ENCODE data around the gene TARS3. TPM values are rescaled to one million over a fixed set of nuclear protein-coding genes. Genes with fewer than 3 reads are reported as not detected.

The TARS3 gene
- total RNA-seq, 3 donors from 2014 or later = 21.3 to 32.8 (median 25.3) TPM

DNA sequence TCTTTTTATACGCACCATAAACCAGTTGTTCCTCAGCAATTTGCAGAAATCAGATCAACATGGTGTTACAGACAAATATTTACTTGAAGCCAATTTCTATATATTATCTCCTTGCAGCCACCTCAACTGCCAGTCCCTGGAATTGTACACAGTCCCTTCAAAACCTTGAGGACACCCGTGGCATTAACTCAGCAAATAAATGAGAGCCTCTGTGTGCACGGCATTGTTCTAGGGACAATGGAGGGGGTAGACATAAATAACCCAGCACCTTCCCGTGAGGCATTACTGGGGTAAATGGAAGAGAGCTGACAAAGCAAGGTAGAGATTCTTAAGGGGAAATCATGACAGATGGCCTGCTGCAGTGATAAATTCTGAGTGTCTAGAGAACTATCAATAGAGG is 84.6 kb downstream of the TARS3 start:
- TF ChIP-seq, protein P1, sequence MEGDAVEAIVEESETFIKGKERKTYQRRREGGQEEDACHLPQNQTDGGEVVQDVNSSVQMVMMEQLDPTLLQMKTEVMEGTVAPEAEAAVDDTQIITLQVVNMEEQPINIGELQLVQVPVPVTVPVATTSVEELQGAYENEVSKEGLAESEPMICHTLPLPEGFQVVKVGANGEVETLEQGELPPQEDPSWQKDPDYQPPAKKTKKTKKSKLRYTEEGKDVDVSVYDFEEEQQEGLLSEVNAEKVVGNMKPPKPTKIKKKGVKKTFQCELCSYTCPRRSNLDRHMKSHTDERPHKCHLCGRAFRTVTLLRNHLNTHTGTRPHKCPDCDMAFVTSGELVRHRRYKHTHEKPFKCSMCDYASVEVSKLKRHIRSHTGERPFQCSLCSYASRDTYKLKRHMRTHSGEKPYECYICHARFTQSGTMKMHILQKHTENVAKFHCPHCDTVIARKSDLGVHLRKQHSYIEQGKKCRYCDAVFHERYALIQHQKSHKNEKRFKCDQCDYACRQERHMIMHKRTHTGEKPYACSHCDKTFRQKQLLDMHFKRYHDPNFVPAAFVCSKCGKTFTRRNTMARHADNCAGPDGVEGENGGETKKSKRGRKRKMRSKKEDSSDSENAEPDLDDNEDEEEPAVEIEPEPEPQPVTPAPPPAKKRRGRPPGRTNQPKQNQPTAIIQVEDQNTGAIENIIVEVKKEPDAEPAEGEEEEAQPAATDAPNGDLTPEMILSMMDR (IDR thresholded peaks at IDR 0.05) = no peak
- TF ChIP-seq POLR2A (IDR thresholded peaks at IDR 0.05) (no peak), POLR2AphosphoS5 (IDR thresholded peaks at IDR 0.05) (no peak)
- Histone ChIP-seq H3K4me1 (no peaks in the 10 kb centered on the region), H3K27me3 (no peaks in the 10 kb centered on the region), H3K36me3 (no peaks in the 10 kb centered on the region), H3K9me3 (no peaks in the 10 kb centered on the region), H3K27ac (no peak overlapping the region), H3K4me3 (no peak overlapping the region)
- intact Hi-C loops (cut with DNase I; ENCODE audit: low total_unique reads) = loop anchor here (10.0 kb wide), 1 partner anchor 335 kb away; no protein-coding TSS in a partner anchor
- no peak for DNase-seq (ENCODE audit: low spot score in 2 of 2)

DNA sequence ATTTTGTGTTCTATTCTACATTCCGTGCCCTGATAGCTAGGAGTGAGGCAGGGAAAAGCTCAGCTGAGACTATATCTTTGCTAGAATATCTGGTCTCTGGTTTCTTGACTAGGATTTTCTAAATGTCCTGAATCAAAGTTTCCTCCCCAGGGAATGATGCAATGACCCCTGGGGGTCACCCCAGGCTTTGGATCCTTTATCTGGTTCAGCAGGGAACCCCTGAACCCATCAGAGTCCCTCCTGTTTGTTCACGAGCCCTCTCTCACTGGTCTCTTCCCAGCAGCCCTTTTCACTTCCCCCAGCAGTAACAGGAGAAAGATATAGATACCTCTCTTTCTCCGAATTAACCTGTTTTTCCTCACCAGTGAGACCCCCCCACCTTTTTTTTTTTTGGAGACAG is 86.4 kb downstream of the TARS3 start:
- Histone ChIP-seq H3K9me3 (no peaks in the 10 kb centered on the region), H3K27me3 (no peaks in the 10 kb centered on the region), H3K4me3 (no peak overlapping the region), H3K36me3 (no peaks in the 10 kb centered on the region), H3K27ac (no peak overlapping the region), H3K4me1 (no peaks in the 10 kb centered on the region)
- TF ChIP-seq, protein P1 (IDR thresholded peaks at IDR 0.05) = no peak
- TF ChIP-seq POLR2A (IDR thresholded peaks at IDR 0.05) (no peak), POLR2AphosphoS5 (IDR thresholded peaks at IDR 0.05) (no peak)
- intact Hi-C loops (cut with DNase I; ENCODE audit: low total_unique reads) = no loop called here
- no peak for DNase-seq (ENCODE audit: low spot score in 2 of 2)

DNA sequence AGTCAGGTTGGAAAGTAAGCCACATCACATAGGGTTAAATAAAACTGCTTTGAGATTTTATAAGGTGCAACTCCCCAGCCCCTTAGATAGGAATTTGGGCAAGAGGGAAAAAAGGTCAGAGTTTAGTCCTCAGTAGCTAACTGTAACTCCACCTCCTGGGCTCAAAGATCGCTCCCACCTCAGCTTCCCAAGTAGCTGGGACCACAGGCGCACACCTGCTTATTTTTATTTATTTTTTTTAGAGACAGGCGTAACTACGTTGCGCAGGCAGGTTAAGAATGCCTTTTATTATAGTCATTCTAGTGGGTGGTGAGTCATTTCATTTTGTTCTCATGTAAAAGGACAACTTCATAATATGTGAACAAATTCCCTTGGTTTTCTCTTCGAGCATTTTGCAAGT is 86.8 kb downstream of the TARS3 start:
- Histone ChIP-seq H3K27me3 (no peaks in the 10 kb centered on the region), H3K4me1 (no peaks in the 10 kb centered on the region), H3K36me3 (no peaks in the 10 kb centered on the region), H3K9me3 (no peaks in the 10 kb centered on the region), H3K27ac (no peak overlapping the region), H3K4me3 (no peak overlapping the region)
- intact Hi-C loops (cut with DNase I; ENCODE audit: low total_unique reads) = no loop called here
- no peak for DNase-seq (ENCODE audit: low spot score in 2 of 2)
- no peak for TF ChIP-seq POLR2AphosphoS5 (IDR thresholded peaks at IDR 0.05)
- TF ChIP-seq, protein P1 (IDR thresholded peaks at IDR 0.05) = no peak
- no peak for TF ChIP-seq POLR2A (IDR thresholded peaks at IDR 0.05)

DNA sequence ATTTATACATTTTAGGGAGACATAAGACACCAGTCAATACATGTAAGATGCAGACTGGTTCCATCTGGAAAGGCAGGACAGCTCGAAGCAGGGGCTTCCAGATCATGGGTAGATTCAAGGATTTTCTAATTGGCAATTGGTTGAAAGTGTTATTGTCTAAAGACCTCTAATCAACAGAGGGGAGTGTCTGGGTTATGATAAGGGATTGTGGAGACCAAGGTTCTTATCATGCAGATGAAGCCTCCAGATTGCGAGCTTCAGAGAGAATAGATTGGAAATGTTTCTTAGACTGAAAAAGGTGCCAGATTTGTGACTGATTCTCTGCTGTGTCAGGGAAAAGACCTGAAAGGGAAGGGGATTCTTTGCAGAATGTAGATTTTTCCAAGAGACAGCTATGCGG is 87.2 kb downstream of the TARS3 start:
- H3K9me3 ChIP-seq = no peaks in the 10 kb centered on the region
- H3K36me3 ChIP-seq = no peaks in the 10 kb centered on the region
- intact Hi-C loops (cut with DNase I; ENCODE audit: low total_unique reads) = no loop called here

DNA sequence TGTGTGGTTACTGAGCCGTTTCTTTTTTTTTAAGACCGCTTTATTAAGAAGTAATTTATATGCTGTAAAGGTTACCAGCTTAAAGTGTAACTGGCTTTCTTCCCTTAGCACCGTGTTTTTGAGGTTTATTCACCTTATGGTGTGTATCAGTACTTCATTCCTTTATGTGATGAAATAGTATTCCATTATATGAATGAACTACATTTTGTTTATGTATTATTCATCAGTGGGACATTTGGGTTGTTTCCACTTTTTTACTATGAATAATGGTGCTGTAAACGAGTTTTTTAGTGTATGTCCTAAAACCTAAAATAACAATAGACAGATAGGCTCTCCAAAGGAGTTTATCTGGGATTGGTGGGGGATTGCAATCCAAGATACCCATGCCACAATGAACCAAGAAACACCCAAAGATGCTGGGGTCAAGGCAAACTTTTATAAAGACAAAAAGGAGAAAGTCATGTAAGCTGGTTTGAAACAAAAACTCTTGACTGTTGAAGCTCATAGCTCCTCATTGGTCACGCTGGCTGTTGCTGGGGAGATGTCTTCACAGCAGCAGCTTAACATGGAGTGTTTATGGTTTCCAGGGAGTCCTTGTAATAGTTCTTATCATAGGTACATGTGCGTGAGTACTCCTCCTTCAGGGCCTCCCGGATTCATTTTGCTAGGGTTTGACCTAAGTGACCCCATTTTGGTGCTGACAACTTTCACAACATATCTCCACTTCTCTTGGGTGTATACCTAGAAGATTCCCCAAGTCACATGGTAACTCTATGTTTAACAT is 88.1 kb downstream of the TARS3 start:
- TF ChIP-seq POLR2A (IDR thresholded peaks at IDR 0.05) (no peak), POLR2AphosphoS5 (IDR thresholded peaks at IDR 0.05) (no peak)
- TF ChIP-seq, protein P1 (IDR thresholded peaks at IDR 0.05) = no peak
- H3K27ac ChIP-seq = no peak overlapping the region

More for the DNA sequence above, 87.2 kb downstream of the TARS3 start:
- H3K4me1 ChIP-seq = no peaks in the 10 kb centered on the region
- no peak overlapping the region for H3K27ac ChIP-seq
- DNase-seq (ENCODE audit: low spot score in 2 of 2) = no peak
- H3K27me3 ChIP-seq = no peaks in the 10 kb centered on the region
- TF ChIP-seq, protein P1 (IDR thresholded peaks at IDR 0.05) = no peak
- TF ChIP-seq POLR2A (IDR thresholded peaks at IDR 0.05) = no peak
- TF ChIP-seq POLR2AphosphoS5 (IDR thresholded peaks at IDR 0.05) = no peak
- no peak overlapping the region for H3K4me3 ChIP-seq

More for the DNA sequence above, 88.1 kb downstream of the TARS3 start:
- no peak for DNase-seq (ENCODE audit: low spot score in 2 of 2)
- no peaks in the 10 kb centered on the region for H3K36me3 ChIP-seq
- H3K4me3 ChIP-seq = no peak overlapping the region
- H3K9me3 ChIP-seq = no peaks in the 10 kb centered on the region
- H3K27me3 ChIP-seq = no peaks in the 10 kb centered on the region
- intact Hi-C loops (cut with DNase I; ENCODE audit: low total_unique reads) = no loop called here
- no peaks in the 10 kb centered on the region for H3K4me1 ChIP-seq
